ENCODE results near the gene MSH2. TPM values are rescaled to one million over a fixed set of nuclear protein-coding genes. Genes with fewer than 3 reads are reported as not detected.

Gene MSH2
- total RNA-seq, 1 experiment from 2014 or later, result 139 TPM

GRCh38 chr2:47508080-47508479, 105.1 kb downstream of the MSH2 start:
- DNase-seq, result no peak
- no peaks in the 10 kb centered on the region for H3K27me3 ChIP-seq (ENCODE audit: insufficient read depth, low read length)
- no peak overlapping the region for H3K4ac ChIP-seq (ENCODE audit: low read depth, low read length)
- H3K56ac ChIP-seq (ENCODE audit: insufficient read length, low read depth, low read length), result no peak overlapping the region
- Mint-ChIP-seq H3K36me3 (ENCODE audit: insufficient read depth in 1 of 3, low read depth in 3 of 3) (peaks cover 10 to 25% (median 19%) of the 10 kb centered on the region in 3 experiments), H3K27me3 (ENCODE audit: low read depth) (peaks cover 2% of the 10 kb centered on the region; the same call in 1 of the 2 replicates), H3K27ac (no peak overlapping the region), H3K4me1 (peaks cover 12 to 17% of the 10 kb centered on the region in 2 experiments), H3K9me3 (peaks cover 22 to 24% of the 10 kb centered on the region in 2 experiments), H3K4me3 (no peak overlapping the region)
- no peak overlapping the region for H2BK120ac ChIP-seq (ENCODE audit: low read depth, low read length, poor library complexity, severe bottlenecking)
- WGBS (ENCODE audit: extremely low coverage, insufficient read length, low lambda C conversion rate), result no CpG with 5 or more reads among the region's 4 CpGs
- no peak overlapping the region for H2AFZ ChIP-seq (ENCODE audit: low read length)
- no peaks in the 10 kb centered on the region for H3K23me2 ChIP-seq (ENCODE audit: insufficient read length, low read depth, low read length, poor library complexity, severe bottlenecking)
- H3T11ph ChIP-seq (ENCODE audit: low read length), result no peak overlapping the region
- no peak overlapping the region for H3K23ac ChIP-seq (ENCODE audit: insufficient read length, low read depth, low read length)
- H3K27ac ChIP-seq (ENCODE audit: insufficient read length, low read depth, low read length), result no peak overlapping the region
- H4K91ac ChIP-seq (ENCODE audit: insufficient read length, low read depth, low read length), result no peak overlapping the region
- H4K5ac ChIP-seq (ENCODE audit: insufficient read length, low read depth, low read length), result no peak overlapping the region
- no peak overlapping the region for H2AK5ac ChIP-seq (ENCODE audit: insufficient read length, low read length)
- no peak overlapping the region for H3K9ac ChIP-seq (ENCODE audit: extremely low read depth, insufficient read length, low read length)
- H4K8ac ChIP-seq (replicated peaks; ENCODE audit: insufficient read length, low read depth, low read length), result no peak overlapping the region
- H3K9me3 ChIP-seq (ENCODE audit: control insufficient read depth, low read depth, low read length), result peaks cover 23% of the 10 kb centered on the region
- H3K14ac ChIP-seq (ENCODE audit: insufficient read depth, low read length), result no peak overlapping the region
- H3K4me1 ChIP-seq (ENCODE audit: insufficient read depth, low read length), result no peaks in the 10 kb centered on the region
- H2BK12ac ChIP-seq (ENCODE audit: insufficient read length, low read depth, low read length), result no peak overlapping the region
- no peaks in the 10 kb centered on the region for H3K79me2 ChIP-seq (ENCODE audit: insufficient read depth, low read length)
- no peaks in the 10 kb centered on the region for H3K79me1 ChIP-seq (ENCODE audit: insufficient read depth, low read depth, low read length, poor library complexity, severe bottlenecking)
- H2BK20ac ChIP-seq (ENCODE audit: low read depth, low read length, poor library complexity, severe bottlenecking), result no peak overlapping the region
- no peak overlapping the region for H3K4me2 ChIP-seq (ENCODE audit: insufficient read depth, insufficient read length, low read length)
- no peak for TF ChIP-seq CTCF (conservative IDR thresholded peaks at IDR 0.05)
- no peak overlapping the region for H2BK15ac ChIP-seq (ENCODE audit: low read depth, low read length)
- no peaks in the 10 kb centered on the region for H4K20me1 ChIP-seq (ENCODE audit: control insufficient read depth, insufficient read depth, insufficient read length)
- no peak overlapping the region for H3K18ac ChIP-seq (ENCODE audit: insufficient read length, low read depth, low read length)
- no peak overlapping the region for H2BK5ac ChIP-seq (ENCODE audit: insufficient read length, low read length)
